IMR-90 (cell line): ENCODE data around the gene AGXT2. TPM values are rescaled to one million over a fixed set of nuclear protein-coding genes. Genes with fewer than 3 reads are reported as not detected.

ENCODE experiments used
- ATAC-seq: fragments of 200-7000 bp; cut with Tn5 transposase; 2 replicates; pipeline ENCODE4 v1.9.1; 2020; ENCODE audit warnings: low read depth, mild to moderate bottlenecking, moderate library complexity
- BruUV-seq: library from RNA; stranded (reverse); fragments of 400-500 nt; replicated peaks from 2 replicates; lab custom pipeline; 2021; lab: Mats Ljungman, UMichigan
- CTCF ChIA-PET: fragments of 300-600 bp; formaldehyde crosslinking; extraction: SDS; loops from one replicate; lab custom pipeline; 2021; ENCODE audit warnings: antibody characterized with exemption; lab: Yijun Ruan, JAX
- POLR2A ChIA-PET: fragments of 300-600 bp; sonication (Branson Sonifier 250); formaldehyde crosslinking; loops from one replicate; lab custom pipeline; 2022; ENCODE audit warnings: antibody characterized with exemption; ENCODE audit not compliant: unreplicated experiment; lab: Charles Lee
- DNase-seq: peaks from one replicate; pipeline ENCODE4 v3.0.0; 2013
- H2AFZ ChIP-seq: replicated peaks from 2 replicates; pipeline ENCODE3; 2013; ENCODE audit warnings: low read length, mild to moderate bottlenecking; ENCODE audit not compliant: poor library complexity
- H2AK5ac ChIP-seq: 2 replicates; pipeline ENCODE4 v1.6.1; 2013; ENCODE audit warnings: low read depth, low read length, inconsistent platforms
- H2AK9ac ChIP-seq: replicated peaks from 2 replicates; pipeline ENCODE3; 2013; ENCODE audit warnings: mild to moderate bottlenecking, low read depth, low read length, moderate library complexity; ENCODE audit not compliant: poor library complexity
- H2BK120ac ChIP-seq: 2 replicates; pipeline ENCODE4 v1.6.1; 2013; ENCODE audit warnings: low read depth, low read length, inconsistent platforms
- H2BK15ac ChIP-seq: 3 replicates; pipeline ENCODE4 v1.6.1; 2013; ENCODE audit warnings: low read depth, low read length, inconsistent platforms
- H2BK20ac ChIP-seq: 2 replicates; pipeline ENCODE4 v1.6.1; 2013; ENCODE audit warnings: low read depth, mild to moderate bottlenecking, inconsistent platforms, low read length, moderate library complexity
- H2BK5ac ChIP-seq: 2 replicates; pipeline ENCODE4 v1.6.1; 2013; ENCODE audit warnings: mild to moderate bottlenecking, low read depth, low read length, inconsistent platforms; ENCODE audit not compliant: poor library complexity, severe bottlenecking
- H3K14ac ChIP-seq: replicated peaks from 2 replicates; pipeline ENCODE4 v1.6.1; 2013; ENCODE audit warnings: low read depth, low read length, inconsistent platforms
- H3K18ac ChIP-seq: 2 replicates; pipeline ENCODE4 v1.6.1; 2013; ENCODE audit warnings: low read depth, low read length, control low read depth
- H3K23ac ChIP-seq: 2 replicates; pipeline ENCODE4 v1.6.1; 2013; ENCODE audit warnings: low read depth, low read length, inconsistent platforms
- H3K27ac ChIP-seq: 2 replicates; pipeline ENCODE4 v1.5.1; 2013; ENCODE audit warnings: mild to moderate bottlenecking, control low read depth, low read length; ENCODE audit not compliant: insufficient read depth
- H3K27me3 ChIP-seq: 2 replicates; pipeline ENCODE4 v1.6.1; 2013; ENCODE audit warnings: low read length; ENCODE audit not compliant: control insufficient read depth, insufficient read depth
- H3K36me3 ChIP-seq: 2 replicates; pipeline ENCODE4 v1.6.1; 2013; ENCODE audit warnings: low read length, mixed read lengths; ENCODE audit not compliant: control insufficient read depth, insufficient read depth
- H3K4ac ChIP-seq: 2 replicates; pipeline ENCODE4 v1.6.1; 2013; ENCODE audit warnings: low read depth, low read length, inconsistent platforms
- H3K4me1 ChIP-seq: 2 replicates; pipeline ENCODE4 v1.6.1; 2013; ENCODE audit warnings: low read length, mixed read lengths; ENCODE audit not compliant: control insufficient read depth, insufficient read depth
- H3K4me2 ChIP-seq: 2 replicates; pipeline ENCODE4 v1.6.1; 2013; ENCODE audit warnings: low read depth, mild to moderate bottlenecking, control low read depth, low read length, moderate library complexity
- H3K4me3 ChIP-seq: 2 replicates; pipeline ENCODE4 v1.5.1; 2013; ENCODE audit warnings: low read depth, mild to moderate bottlenecking, control low read depth, low read length, moderate library complexity; ENCODE audit not compliant: insufficient read depth
- H3K56ac ChIP-seq: 2 replicates; pipeline ENCODE4 v1.6.1; 2013; ENCODE audit warnings: low read length, inconsistent platforms; ENCODE audit not compliant: insufficient read depth; ENCODE audit errors: extremely low read depth
- H3K79me1 ChIP-seq, 2 experiments: 2 replicates each; pipeline ENCODE4 v1.6.1; 2013; ENCODE audit warnings: low read length in 2 of 2, inconsistent platforms in 1 of 2, low read depth in 1 of 2
- H3K9ac ChIP-seq: 2 replicates; pipeline ENCODE4 v1.6.1; 2013; ENCODE audit warnings: low read depth, low read length, control low read depth
- H3K9me1 ChIP-seq: 2 replicates; pipeline ENCODE4 v1.6.1; 2013; ENCODE audit warnings: low read length, inconsistent platforms; ENCODE audit not compliant: insufficient read depth
- H3K9me3 ChIP-seq: 2 replicates; pipeline ENCODE4 v1.6.1; 2013; ENCODE audit warnings: low read length; ENCODE audit not compliant: control insufficient read depth, insufficient read depth
- H4K20me1 ChIP-seq: 2 replicates; pipeline ENCODE4 v1.6.1; 2013; ENCODE audit warnings: low read length, inconsistent platforms; ENCODE audit not compliant: insufficient read depth
- H4K5ac ChIP-seq: 2 replicates; pipeline ENCODE4 v1.6.1; 2013; ENCODE audit warnings: mild to moderate bottlenecking, low read depth, low read length, control low read depth
- H4K8ac ChIP-seq, 2 experiments: 2 replicates each; pipeline ENCODE4 v1.6.1; 2013; ENCODE audit warnings: low read depth in 2 of 2, low read length in 2 of 2, control low read depth in 1 of 2, inconsistent platforms in 1 of 2
- H4K91ac ChIP-seq: 2 replicates; pipeline ENCODE4 v1.6.1; 2013; ENCODE audit warnings: low read depth, low read length, inconsistent platforms; ENCODE audit not compliant: insufficient read depth
- BHLHE40 ChIP-seq: fragments of 150-350 bp; IDR thresholded peaks from 2 replicates; pipeline ENCODE4 v1.6.1; 2016; ENCODE audit warnings: mild to moderate bottlenecking, low read depth, low read length
- CEBPB ChIP-seq: IDR thresholded peaks from 2 replicates; pipeline ENCODE4 v1.6.1; 2012; ENCODE audit warnings: low read depth, low read length, improper control_type of control experiment
- CHD1 ChIP-seq: IDR thresholded peaks from 2 replicates; pipeline ENCODE4 v1.6.1; 2012; ENCODE audit warnings: low read depth, low read length, improper control_type of control experiment
- FOS ChIP-seq: fragments of 150-350 bp; IDR thresholded peaks from 2 replicates; pipeline ENCODE4 v1.6.1; 2016; ENCODE audit warnings: low read depth, low read length
- MAFK ChIP-seq: IDR thresholded peaks from 2 replicates; pipeline ENCODE4 v1.6.1; 2012; ENCODE audit warnings: low read depth, low read length, improper control_type of control experiment
- MAZ ChIP-seq: IDR thresholded peaks from 2 replicates; pipeline ENCODE4 v1.6.1; 2012; ENCODE audit warnings: low read depth, mild to moderate bottlenecking, low read length, improper control_type of control experiment, moderate library complexity, borderline replicate concordance
- MXI1 ChIP-seq: IDR thresholded peaks from 2 replicates; pipeline ENCODE4 v1.6.1; 2012; ENCODE audit warnings: low read depth, mild to moderate bottlenecking, low read length, moderate library complexity, borderline replicate concordance
- POLR2A ChIP-seq: IDR thresholded peaks from 2 replicates; pipeline ENCODE4 v1.6.1; 2012; ENCODE audit warnings: mild to moderate bottlenecking, low read depth, low read length
- RAD21 ChIP-seq: IDR thresholded peaks from 2 replicates; pipeline ENCODE4 v1.6.1; 2012; ENCODE audit warnings: low read length, improper control_type of control experiment
- RCOR1 ChIP-seq: IDR thresholded peaks from 2 replicates; pipeline ENCODE4 v1.6.1; 2012; ENCODE audit warnings: mild to moderate bottlenecking, low read length, improper control_type of control experiment; ENCODE audit not compliant: insufficient replicate concordance
- SMC3 ChIP-seq: fragments of 150-350 bp; IDR thresholded peaks from 2 replicates; pipeline ENCODE4 v1.6.1; 2016; ENCODE audit warnings: low read depth, mild to moderate bottlenecking, antibody characterized with exemption, low read length, moderate library complexity
- WGBS, 2 experiments: methylation state at CpG; one replicate each; pipeline versions ENCODE4 v1.1.5 to v1.1.7; 2013; ENCODE audit warnings: missing lambda C conversion rate in 2 of 2; ENCODE audit not compliant: insufficient read length in 1 of 2; ENCODE audit errors: extremely low coverage in 2 of 2; 5-methylcytosine and 5-hydroxymethylcytosine counted together
- dilution Hi-C: fragments of 300-500 bp; cut with HindIII; formaldehyde crosslinking; loops from one replicate; pipeline ENCODE4 v1.14.3; 2018; ENCODE audit warnings: low sequenced_read_pairs; ENCODE audit not compliant: unreplicated experiment
- in situ Hi-C: fragments of 300-500 bp; cut with MboI; formaldehyde crosslinking; loops from 3 replicates; pipeline ENCODE4 v1.14.3; 2019; ENCODE audit warnings: low sequenced_read_pairs, inconsistent platforms, mixed read lengths
- intact Hi-C: fragments of 100-400 bp; cut with micrococcal nuclease; formaldehyde crosslinking; loops from 2 replicates; pipeline ENCODE4 v1.10.0; 2022
- polyA plus RNA-seq, 3 experiments: library from polyadenylated mRNA; depleted of rRNA; stranded (reverse); fragments of >200 nt; gene quantifications; 2 replicates each; pipeline ENCODE4 v1.2.3, GENCODE V29; 2012; ENCODE audit warnings: low replicate concordance in 1 of 3
- total RNA-seq: library from RNA; depleted of rRNA; stranded (reverse); fragments of >200 nt; gene quantifications from 2 replicates; pipeline ENCODE4 v1.2.3, GENCODE V29; 2012
- TF ChIP-seq, protein P1 (sequence below): fragments of 150-350 bp; IDR thresholded peaks from 2 replicates; pipeline ENCODE4 v1.6.1; 2016; ENCODE audit warnings: low read depth, mild to moderate bottlenecking, low read length, moderate library complexity, borderline replicate concordance
- TF ChIP-seq, protein P2 (sequence below): conservative IDR thresholded peaks from 2 replicates; pipeline ENCODE4 v1.5.1; 2012; ENCODE audit warnings: mild to moderate bottlenecking, low read depth, low read length, improper control_type of control experiment
- TF ChIP-seq, protein P3 (sequence below): fragments of 150-350 bp; IDR thresholded peaks from 2 replicates; pipeline ENCODE4 v1.6.1; 2017; ENCODE audit warnings: mild to moderate bottlenecking, antibody characterized with exemption, low read length, low read depth

The AGXT2 gene
- total and polyA plus RNA-seq, 2 of the 4 experiments (the other 2 are of a cell fraction): not detected

DNA sequence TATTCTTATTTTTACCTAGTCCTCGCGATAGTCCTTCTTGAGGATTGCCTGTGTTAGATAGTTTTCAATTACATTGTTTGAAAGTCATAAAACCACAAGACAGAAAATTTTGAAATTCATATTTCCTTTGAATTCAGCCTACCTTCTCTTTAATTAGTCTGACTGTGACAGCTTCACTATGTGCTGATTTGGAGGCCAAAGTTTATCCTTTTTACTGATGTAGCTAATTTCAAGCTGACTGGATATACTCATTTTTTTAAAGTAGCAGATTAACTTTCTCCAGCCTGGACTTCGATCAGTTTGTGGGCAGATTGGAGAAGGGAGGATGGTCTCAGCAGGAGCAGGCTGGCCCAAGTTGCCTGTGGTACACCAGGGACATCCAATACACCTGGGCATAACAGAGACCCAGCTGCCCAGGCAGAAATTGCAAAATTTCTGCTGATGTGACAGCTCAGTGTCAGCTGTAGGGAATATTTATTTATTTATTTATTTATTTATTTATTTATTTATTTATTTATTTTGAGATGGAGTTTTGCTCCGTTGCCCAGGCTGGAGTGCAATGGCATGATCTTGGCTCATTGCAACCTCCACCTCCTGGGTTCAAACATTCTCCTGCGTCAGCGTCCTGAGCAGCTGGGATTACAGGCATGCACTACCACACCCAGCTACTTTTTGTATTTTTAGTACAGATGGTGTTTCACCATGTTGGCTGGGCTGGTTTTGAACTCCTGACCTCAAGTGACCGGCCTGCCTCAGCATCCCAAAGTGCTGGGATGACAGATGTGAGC, 24.2 kb downstream of the AGXT2 start:
- H4K8ac ChIP-seq: no peak overlapping the region
- no peak overlapping the region for H3K27ac ChIP-seq
- H3K14ac ChIP-seq: no peak overlapping the region
- whole genome bisulfite sequencing, 2 experiments: no CpG with 5 or more reads among the region's 7 CpGs
- H4K91ac ChIP-seq: no peak overlapping the region
- H2BK120ac ChIP-seq: no peak overlapping the region
- H3K18ac ChIP-seq: no peak overlapping the region
- BruUV-seq: no TSS peak
- H3K9ac ChIP-seq: no peak overlapping the region
- no peak for DNase-seq
- H3K4me1 ChIP-seq: no peaks in the 10 kb centered on the region
- no peak overlapping the region for H2BK5ac ChIP-seq
- H2BK15ac ChIP-seq: no peak overlapping the region
- in situ Hi-C loops (no loop called here), intact Hi-C loops (no loop called here), dilution Hi-C loops (no loop called here)
- H4K5ac ChIP-seq: no peak overlapping the region
- no peak overlapping the region for H2AK5ac ChIP-seq
- no peak overlapping the region for H3K4ac ChIP-seq
- H3K4me3 ChIP-seq: no peak overlapping the region
- no peaks in the 10 kb centered on the region for H3K36me3 ChIP-seq
- no peak overlapping the region for H3K23ac ChIP-seq
- ATAC-seq: no peak
- H4K20me1 ChIP-seq: no peaks in the 10 kb centered on the region
- CTCF ChIA-PET: no interaction called here
- POLR2A ChIA-PET: no interaction called here
- no peaks in the 10 kb centered on the region for H3K9me1 ChIP-seq
- H3K27me3 ChIP-seq: peaks cover 2% of the 10 kb centered on the region
- H3K79me1 ChIP-seq: no peaks in the 10 kb centered on the region
- no peak overlapping the region for H2AFZ ChIP-seq
- no peak for TF ChIP-seq POLR2A
- TF ChIP-seq MAFK: no peak
- no peak for TF ChIP-seq RAD21
- TF ChIP-seq BHLHE40: no peak
- TF ChIP-seq, protein P1, sequence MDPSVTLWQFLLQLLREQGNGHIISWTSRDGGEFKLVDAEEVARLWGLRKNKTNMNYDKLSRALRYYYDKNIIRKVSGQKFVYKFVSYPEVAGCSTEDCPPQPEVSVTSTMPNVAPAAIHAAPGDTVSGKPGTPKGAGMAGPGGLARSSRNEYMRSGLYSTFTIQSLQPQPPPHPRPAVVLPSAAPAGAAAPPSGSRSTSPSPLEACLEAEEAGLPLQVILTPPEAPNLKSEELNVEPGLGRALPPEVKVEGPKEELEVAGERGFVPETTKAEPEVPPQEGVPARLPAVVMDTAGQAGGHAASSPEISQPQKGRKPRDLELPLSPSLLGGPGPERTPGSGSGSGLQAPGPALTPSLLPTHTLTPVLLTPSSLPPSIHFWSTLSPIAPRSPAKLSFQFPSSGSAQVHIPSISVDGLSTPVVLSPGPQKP: no peak
- TF ChIP-seq CHD1: no peak
- TF ChIP-seq, protein P2, sequence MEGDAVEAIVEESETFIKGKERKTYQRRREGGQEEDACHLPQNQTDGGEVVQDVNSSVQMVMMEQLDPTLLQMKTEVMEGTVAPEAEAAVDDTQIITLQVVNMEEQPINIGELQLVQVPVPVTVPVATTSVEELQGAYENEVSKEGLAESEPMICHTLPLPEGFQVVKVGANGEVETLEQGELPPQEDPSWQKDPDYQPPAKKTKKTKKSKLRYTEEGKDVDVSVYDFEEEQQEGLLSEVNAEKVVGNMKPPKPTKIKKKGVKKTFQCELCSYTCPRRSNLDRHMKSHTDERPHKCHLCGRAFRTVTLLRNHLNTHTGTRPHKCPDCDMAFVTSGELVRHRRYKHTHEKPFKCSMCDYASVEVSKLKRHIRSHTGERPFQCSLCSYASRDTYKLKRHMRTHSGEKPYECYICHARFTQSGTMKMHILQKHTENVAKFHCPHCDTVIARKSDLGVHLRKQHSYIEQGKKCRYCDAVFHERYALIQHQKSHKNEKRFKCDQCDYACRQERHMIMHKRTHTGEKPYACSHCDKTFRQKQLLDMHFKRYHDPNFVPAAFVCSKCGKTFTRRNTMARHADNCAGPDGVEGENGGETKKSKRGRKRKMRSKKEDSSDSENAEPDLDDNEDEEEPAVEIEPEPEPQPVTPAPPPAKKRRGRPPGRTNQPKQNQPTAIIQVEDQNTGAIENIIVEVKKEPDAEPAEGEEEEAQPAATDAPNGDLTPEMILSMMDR: no peak
- TF ChIP-seq CEBPB: no peak
- TF ChIP-seq RCOR1: no peak
- no peak for TF ChIP-seq SMC3
- no peak for TF ChIP-seq FOS
- no peak for TF ChIP-seq MAZ
- no peak for TF ChIP-seq MXI1
- TF ChIP-seq, protein P3, sequence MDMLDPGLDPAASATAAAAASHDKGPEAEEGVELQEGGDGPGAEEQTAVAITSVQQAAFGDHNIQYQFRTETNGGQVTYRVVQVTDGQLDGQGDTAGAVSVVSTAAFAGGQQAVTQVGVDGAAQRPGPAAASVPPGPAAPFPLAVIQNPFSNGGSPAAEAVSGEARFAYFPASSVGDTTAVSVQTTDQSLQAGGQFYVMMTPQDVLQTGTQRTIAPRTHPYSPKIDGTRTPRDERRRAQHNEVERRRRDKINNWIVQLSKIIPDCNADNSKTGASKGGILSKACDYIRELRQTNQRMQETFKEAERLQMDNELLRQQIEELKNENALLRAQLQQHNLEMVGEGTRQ: no peak
- no peaks in the 10 kb centered on the region for H3K9me3 ChIP-seq
- H2AK9ac ChIP-seq: no peak overlapping the region
- no peak overlapping the region for H3K56ac ChIP-seq
- no peak overlapping the region for H3K4me2 ChIP-seq
- no peak overlapping the region for H2BK20ac ChIP-seq
